C4-2B (cell line): ENCODE results near the gene CYGB.

ENCODE experiments used
- ZFX ChIP-seq: fragments of 450-650 bp; IDR thresholded peaks from 2 replicates; pipeline ENCODE4 v1.6.1; 2017
- TF ChIP-seq, protein P1 (sequence below): fragments of 450-650 bp; conservative IDR thresholded peaks from 2 replicates; pipeline ENCODE4 v1.5.1; 2017; ENCODE audit warnings: mild to moderate bottlenecking

GRCh38 chr17:76544546-76545365 is 7.2 kb upstream of the CYGB start:
- TF ChIP-seq, protein P1, sequence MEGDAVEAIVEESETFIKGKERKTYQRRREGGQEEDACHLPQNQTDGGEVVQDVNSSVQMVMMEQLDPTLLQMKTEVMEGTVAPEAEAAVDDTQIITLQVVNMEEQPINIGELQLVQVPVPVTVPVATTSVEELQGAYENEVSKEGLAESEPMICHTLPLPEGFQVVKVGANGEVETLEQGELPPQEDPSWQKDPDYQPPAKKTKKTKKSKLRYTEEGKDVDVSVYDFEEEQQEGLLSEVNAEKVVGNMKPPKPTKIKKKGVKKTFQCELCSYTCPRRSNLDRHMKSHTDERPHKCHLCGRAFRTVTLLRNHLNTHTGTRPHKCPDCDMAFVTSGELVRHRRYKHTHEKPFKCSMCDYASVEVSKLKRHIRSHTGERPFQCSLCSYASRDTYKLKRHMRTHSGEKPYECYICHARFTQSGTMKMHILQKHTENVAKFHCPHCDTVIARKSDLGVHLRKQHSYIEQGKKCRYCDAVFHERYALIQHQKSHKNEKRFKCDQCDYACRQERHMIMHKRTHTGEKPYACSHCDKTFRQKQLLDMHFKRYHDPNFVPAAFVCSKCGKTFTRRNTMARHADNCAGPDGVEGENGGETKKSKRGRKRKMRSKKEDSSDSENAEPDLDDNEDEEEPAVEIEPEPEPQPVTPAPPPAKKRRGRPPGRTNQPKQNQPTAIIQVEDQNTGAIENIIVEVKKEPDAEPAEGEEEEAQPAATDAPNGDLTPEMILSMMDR: no peak
- TF ChIP-seq ZFX: no peak
